ENCODE measurements around the gene TLE3.
A peak's percentile ranks its signal among the peaks of the same experiment; 100 is the strongest.

Gene TLE3

GRCh38 chr15:70018646-70019600 lies 78.8 kb downstream of the TLE3 start:
- TF ChIP-seq CTCF (IDR thresholded peaks at IDR 0.05; ENCODE audit: extremely low read depth, insufficient read depth, missing control alignments) = no peak
- in situ Hi-C loops (cut with MboI; ENCODE audit: low pct_unique_long_range_greater_than_20kb, low sequenced_read_pairs, unreplicated experiment) = no loop called here
- DNase-seq (ENCODE audit: low spot score) = no peak

- TF ChIP-seq CTCF (IDR thresholded peaks at IDR 0.05; ENCODE audit: extremely low read depth, insufficient read depth, missing control alignments) = no peak
- DNase-seq (ENCODE audit: low spot score) = no peak
- in situ Hi-C loops (cut with MboI; ENCODE audit: low pct_unique_long_range_greater_than_20kb, low sequenced_read_pairs, unreplicated experiment) = no loop called here
These were observed 79.9 kb downstream of the TLE3 start for GRCh38 chr15:70017801-70018200.

- in situ Hi-C loops (cut with MboI; ENCODE audit: low pct_unique_long_range_greater_than_20kb, low sequenced_read_pairs, unreplicated experiment) = no loop called here
- no peak for DNase-seq (ENCODE audit: low spot score)
- TF ChIP-seq CTCF (IDR thresholded peaks at IDR 0.05; ENCODE audit: extremely low read depth, insufficient read depth, missing control alignments) = no peak
These were observed 80.7 kb downstream of the TLE3 start for GRCh38 chr15:70017025-70017424.

GRCh38 chr15:70016511-70016994 lies 81.2 kb downstream of the TLE3 start:
- DNase-seq (ENCODE audit: low spot score) = peak; percentile 54
- in situ Hi-C loops (cut with MboI; ENCODE audit: low pct_unique_long_range_greater_than_20kb, low sequenced_read_pairs, unreplicated experiment) = no loop called here
- TF ChIP-seq CTCF (IDR thresholded peaks at IDR 0.05; ENCODE audit: extremely low read depth, insufficient read depth, missing control alignments) = no peak

- TF ChIP-seq CTCF (IDR thresholded peaks at IDR 0.05; ENCODE audit: extremely low read depth, insufficient read depth, missing control alignments) = peak; percentile 34
- DNase-seq (ENCODE audit: low spot score) = peak; percentile 86
- in situ Hi-C loops (cut with MboI; ENCODE audit: low pct_unique_long_range_greater_than_20kb, low sequenced_read_pairs, unreplicated experiment) = no loop called here
These were observed 82.7 kb downstream of the TLE3 start for GRCh38 chr15:70014860-70015490.

- in situ Hi-C loops (cut with MboI; ENCODE audit: low pct_unique_long_range_greater_than_20kb, low sequenced_read_pairs, unreplicated experiment) = no loop called here
- no peak for DNase-seq (ENCODE audit: low spot score)
- no peak for TF ChIP-seq CTCF (IDR thresholded peaks at IDR 0.05; ENCODE audit: extremely low read depth, insufficient read depth, missing control alignments)
These were observed 83.4 kb downstream of the TLE3 start for GRCh38 chr15:70014331-70014730.
